ENCODE measurements around the gene SPI1. TPM values are rescaled to one million over a fixed set of nuclear protein-coding genes. Genes with fewer than 3 reads are reported as not detected.

SPI1 gene
- total and polyA plus RNA-seq, 2 donors = 21.1 to 40.0 TPM

DNA sequence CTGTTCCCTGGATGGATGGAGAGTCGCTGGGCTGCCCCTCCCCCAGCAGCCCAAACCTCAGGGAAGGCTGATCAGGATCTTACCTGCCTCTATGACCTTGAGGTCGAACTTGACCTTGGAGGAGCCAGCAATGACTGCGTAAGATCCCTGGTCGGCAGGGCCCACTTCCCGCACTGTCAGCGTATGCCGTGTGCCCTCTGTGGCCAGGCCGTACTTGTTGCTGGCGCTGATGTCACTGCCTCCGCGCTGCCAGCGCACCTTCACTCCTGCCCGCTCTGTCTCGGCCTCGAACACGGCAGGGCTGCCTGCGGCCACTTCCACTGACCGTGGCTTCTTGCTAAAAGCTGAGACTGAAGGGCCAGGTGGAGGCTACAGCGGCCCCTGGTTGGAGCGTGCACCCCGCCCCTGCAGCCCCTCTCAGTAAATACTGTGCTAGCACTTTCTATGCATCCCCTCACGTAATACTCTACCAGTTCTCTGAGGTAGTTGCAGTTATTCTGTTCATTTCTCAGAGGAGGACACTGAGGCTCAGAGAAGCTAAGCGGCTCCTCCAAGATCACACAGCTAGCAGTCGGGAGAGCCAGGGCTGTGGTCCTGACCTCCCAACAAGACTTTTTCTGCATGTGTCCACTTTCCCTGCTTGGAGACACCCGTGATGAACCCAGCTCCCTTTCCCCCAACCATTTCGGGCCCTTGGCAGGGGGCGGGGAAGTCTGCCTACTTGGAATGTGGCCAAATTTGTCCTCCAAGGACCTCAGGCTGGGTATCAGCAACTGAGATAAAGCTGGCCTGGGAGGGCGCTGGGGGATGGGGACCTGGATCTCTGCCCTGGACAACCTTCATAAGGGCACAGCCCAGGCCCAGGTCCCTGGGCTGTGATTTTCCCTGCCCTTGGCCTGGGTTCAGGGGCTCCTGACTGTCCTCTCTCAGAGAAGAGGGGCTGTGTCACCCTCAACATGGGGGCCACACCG is 26.9 kb downstream of the SPI1 start:
- H3K27ac ChIP-seq (ENCODE audit: low read depth in 1 of 2, low read length in 1 of 2) = no peak overlapping the region
- H3K27me3 ChIP-seq (ENCODE audit: control insufficient read depth in 2 of 2, insufficient read depth in 1 of 2, low read length in 1 of 2) = no peaks in the 10 kb centered on the region
- no peaks in the 10 kb centered on the region for H3K4me1 ChIP-seq (ENCODE audit: control insufficient read depth in 2 of 2, insufficient read depth in 2 of 2, low read length in 2 of 2)
- no peak overlapping the region for H3K4me3 ChIP-seq (ENCODE audit: low read length in 2 of 2)
- H3K36me3 ChIP-seq (ENCODE audit: control insufficient read depth in 2 of 2, insufficient read depth in 2 of 2, low read length in 1 of 2) = no peaks in the 10 kb centered on the region
- WGBS = 97% methylated on average over 29 of the region's 29 CpGs
- H3K9me3 ChIP-seq (ENCODE audit: control insufficient read depth in 2 of 2, insufficient read depth in 1 of 2, low read length in 1 of 2) = no peaks in the 10 kb centered on the region
- DNase-seq (ENCODE audit: low read depth in 6 of 9, low spot score in 9 of 9) = no peak

DNA sequence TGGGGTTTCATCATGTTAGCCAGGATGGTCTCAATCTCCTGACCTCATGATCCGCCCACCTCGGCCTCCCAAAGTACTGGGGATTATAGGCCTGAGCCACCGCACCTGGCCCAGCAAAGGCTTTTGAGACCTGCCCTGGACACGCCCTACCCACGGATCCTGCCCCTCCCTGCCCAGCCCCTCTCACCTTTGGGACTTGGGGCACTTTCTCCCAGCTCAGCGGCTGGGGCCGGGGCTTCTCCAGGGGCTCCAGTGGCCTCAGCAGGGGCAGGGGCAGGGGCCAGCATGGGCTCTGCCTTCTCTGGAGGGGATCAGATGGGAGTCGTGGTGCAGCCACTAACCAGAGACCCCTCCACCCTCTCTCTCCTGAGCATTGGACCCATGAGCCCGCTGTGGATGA is 28.0 kb downstream of the SPI1 start:
- WGBS = 95% methylated on average over 9 of the region's 9 CpGs
- Histone ChIP-seq H3K9me3 (ENCODE audit: control insufficient read depth in 2 of 2, insufficient read depth in 1 of 2, low read length in 1 of 2) (no peaks in the 10 kb centered on the region), H3K36me3 (ENCODE audit: control insufficient read depth in 2 of 2, insufficient read depth in 2 of 2, low read length in 1 of 2) (no peaks in the 10 kb centered on the region), H3K27ac (ENCODE audit: low read depth in 1 of 2, low read length in 1 of 2) (no peak overlapping the region), H3K4me1 (ENCODE audit: control insufficient read depth in 2 of 2, insufficient read depth in 2 of 2, low read length in 2 of 2) (no peaks in the 10 kb centered on the region), H3K4me3 (ENCODE audit: low read length in 2 of 2) (no peak overlapping the region), H3K27me3 (ENCODE audit: control insufficient read depth in 2 of 2, insufficient read depth in 1 of 2, low read length in 1 of 2) (no peaks in the 10 kb centered on the region)
- no peak for DNase-seq (ENCODE audit: low read depth in 6 of 9, low spot score in 9 of 9)

DNA sequence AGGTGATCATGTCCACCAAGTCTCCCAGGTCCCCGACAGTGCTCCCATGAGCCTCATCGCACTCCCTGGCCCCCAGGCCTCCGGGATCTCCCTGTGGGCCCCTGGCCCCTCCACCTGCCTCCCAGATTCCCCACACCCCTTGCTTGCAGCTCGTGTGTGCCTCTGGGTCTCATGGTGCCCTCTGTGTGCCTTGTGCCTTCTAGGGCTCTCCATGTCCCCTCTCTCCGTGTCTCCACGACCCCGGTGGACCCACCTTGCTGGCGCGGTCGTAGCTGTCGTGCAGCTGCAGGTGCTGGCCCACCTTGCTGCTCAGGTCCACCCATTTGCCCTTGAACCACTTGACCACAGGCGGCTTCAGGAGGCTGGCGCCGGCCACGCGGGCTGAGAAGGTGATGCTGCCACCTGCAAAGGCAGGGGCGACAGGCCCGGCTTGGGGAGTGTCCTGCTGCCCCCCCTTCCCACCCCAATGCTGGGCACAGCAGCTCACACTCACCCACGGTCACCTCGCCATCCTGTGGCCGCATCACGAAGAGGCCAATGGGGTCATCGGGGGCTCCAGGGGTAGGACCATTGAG is 28.7 kb downstream of the SPI1 start:
- Histone ChIP-seq H3K27ac (ENCODE audit: low read depth in 1 of 2, low read length in 1 of 2) (no peak overlapping the region), H3K4me3 (ENCODE audit: low read length in 2 of 2) (no peak overlapping the region), H3K36me3 (ENCODE audit: control insufficient read depth in 2 of 2, insufficient read depth in 2 of 2, low read length in 1 of 2) (no peaks in the 10 kb centered on the region), H3K9me3 (ENCODE audit: control insufficient read depth in 2 of 2, insufficient read depth in 1 of 2, low read length in 1 of 2) (no peaks in the 10 kb centered on the region), H3K27me3 (ENCODE audit: control insufficient read depth in 2 of 2, insufficient read depth in 1 of 2, low read length in 1 of 2) (no peaks in the 10 kb centered on the region), H3K4me1 (ENCODE audit: control insufficient read depth in 2 of 2, insufficient read depth in 2 of 2, low read length in 2 of 2) (no peaks in the 10 kb centered on the region)
- DNase-seq (ENCODE audit: low read depth in 6 of 9, low spot score in 9 of 9) = no peak
- WGBS = 98% methylated on average over 23 of the region's 23 CpGs

DNA sequence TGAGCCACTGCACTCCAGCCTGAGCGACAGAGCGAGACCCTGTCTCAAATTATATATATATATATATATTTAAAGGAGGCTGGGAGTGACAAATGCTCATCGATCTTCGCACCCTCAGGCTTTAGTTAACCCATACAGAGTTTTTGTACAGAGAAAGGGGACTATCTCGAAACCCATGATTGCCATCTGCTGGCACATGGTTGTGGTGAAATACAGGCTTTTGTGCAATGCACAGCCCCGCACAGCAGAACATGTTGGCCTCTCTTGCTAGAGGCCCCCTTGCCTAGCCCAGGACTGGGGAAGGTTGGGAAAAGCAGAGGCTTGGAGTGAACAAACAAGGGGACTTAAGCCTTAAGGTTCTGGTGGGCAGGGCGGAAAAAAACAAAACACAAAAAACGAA is 29.5 kb downstream of the SPI1 start:
- 88% methylated on average over 8 of the region's 8 CpGs for WGBS

DNA sequence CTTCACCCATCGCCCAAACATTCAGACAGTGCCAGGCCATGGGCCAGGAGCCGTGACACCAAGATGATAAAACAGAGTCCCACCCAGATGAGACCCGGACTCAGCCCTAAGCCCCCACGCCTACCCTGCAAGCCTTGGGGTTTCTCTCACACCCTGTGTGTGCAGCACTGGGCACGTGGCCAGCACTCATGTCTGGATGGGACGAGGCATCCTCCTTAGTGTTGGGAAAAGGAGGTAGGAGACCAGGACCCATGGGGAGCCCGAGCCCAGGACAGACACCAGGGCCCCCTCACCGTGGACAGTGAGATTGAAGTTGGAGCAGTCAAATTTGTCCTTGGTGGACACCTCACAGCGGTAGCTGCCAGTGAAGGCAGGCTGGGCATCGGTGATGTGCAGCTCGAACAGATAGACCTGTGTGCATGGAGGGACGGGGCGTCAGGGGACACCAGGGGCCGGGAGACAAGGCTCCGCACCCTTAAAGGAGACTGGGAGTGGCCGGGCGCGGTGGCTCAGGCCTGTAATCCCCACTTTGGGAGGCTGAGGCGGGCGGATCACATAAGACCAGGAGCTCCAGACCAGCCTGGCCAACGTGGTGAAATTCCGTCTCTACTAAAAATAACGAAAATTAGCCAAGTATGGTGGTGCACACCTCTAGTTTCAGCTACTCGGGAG is 30.1 kb downstream of the SPI1 start:
- Histone ChIP-seq H3K27me3 (ENCODE audit: control insufficient read depth in 2 of 2, insufficient read depth in 1 of 2, low read length in 1 of 2) (no peaks in the 10 kb centered on the region), H3K4me1 (ENCODE audit: control insufficient read depth in 2 of 2, insufficient read depth in 2 of 2, low read length in 2 of 2) (no peaks in the 10 kb centered on the region), H3K4me3 (ENCODE audit: low read length in 2 of 2) (no peak overlapping the region), H3K27ac (ENCODE audit: low read depth in 1 of 2, low read length in 1 of 2) (no peak overlapping the region), H3K36me3 (ENCODE audit: control insufficient read depth in 2 of 2, insufficient read depth in 2 of 2, low read length in 1 of 2) (no peaks in the 10 kb centered on the region), H3K9me3 (ENCODE audit: control insufficient read depth in 2 of 2, insufficient read depth in 1 of 2, low read length in 1 of 2) (no peaks in the 10 kb centered on the region)
- WGBS = 96% methylated on average over 24 of the region's 24 CpGs
- no peak for DNase-seq (ENCODE audit: low read depth in 6 of 9, low spot score in 9 of 9)

More for the DNA sequence above, 29.5 kb downstream of the SPI1 start:
- H3K4me3 ChIP-seq (ENCODE audit: low read length in 2 of 2) = no peak overlapping the region
- H3K4me1 ChIP-seq (ENCODE audit: control insufficient read depth in 2 of 2, insufficient read depth in 2 of 2, low read length in 2 of 2) = no peaks in the 10 kb centered on the region
- no peaks in the 10 kb centered on the region for H3K36me3 ChIP-seq (ENCODE audit: control insufficient read depth in 2 of 2, insufficient read depth in 2 of 2, low read length in 1 of 2)
- peak in 2 of 9 donors; percentile 21 to 35 for DNase-seq (ENCODE audit: low read depth in 6 of 9, low spot score in 9 of 9)
- no peaks in the 10 kb centered on the region for H3K27me3 ChIP-seq (ENCODE audit: control insufficient read depth in 2 of 2, insufficient read depth in 1 of 2, low read length in 1 of 2)
- H3K27ac ChIP-seq (ENCODE audit: low read depth in 1 of 2, low read length in 1 of 2) = no peak overlapping the region
- no peaks in the 10 kb centered on the region for H3K9me3 ChIP-seq (ENCODE audit: control insufficient read depth in 2 of 2, insufficient read depth in 1 of 2, low read length in 1 of 2)

DNA sequence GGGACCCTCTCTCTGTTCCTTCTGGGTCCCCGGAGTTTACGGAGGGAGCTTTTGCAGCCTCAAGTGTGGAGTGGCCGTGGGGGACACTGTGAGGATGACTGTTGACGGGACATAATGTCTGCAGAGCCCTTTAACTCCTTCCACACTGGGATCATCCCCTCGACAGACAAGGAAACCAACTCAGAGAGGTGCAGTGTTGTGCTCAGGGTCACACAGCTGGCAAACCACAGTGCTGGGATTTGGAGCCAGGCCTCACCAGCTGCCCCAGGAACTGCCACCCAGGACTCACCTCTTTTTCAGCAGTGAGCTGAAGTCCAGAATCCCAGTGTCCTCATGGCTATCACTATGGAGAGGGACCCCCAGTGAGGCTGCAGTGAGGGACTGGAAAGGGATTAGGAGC is 31.2 kb downstream of the SPI1 start:
- no peaks in the 10 kb centered on the region for H3K4me1 ChIP-seq (ENCODE audit: control insufficient read depth in 2 of 2, insufficient read depth in 2 of 2, low read length in 2 of 2)
- H3K4me3 ChIP-seq (ENCODE audit: low read length in 2 of 2) = no peak overlapping the region
- no peaks in the 10 kb centered on the region for H3K9me3 ChIP-seq (ENCODE audit: control insufficient read depth in 2 of 2, insufficient read depth in 1 of 2, low read length in 1 of 2)
- no peak overlapping the region for H3K27ac ChIP-seq (ENCODE audit: low read depth in 1 of 2, low read length in 1 of 2)
- no peak for DNase-seq (ENCODE audit: low read depth in 6 of 9, low spot score in 9 of 9)
- no peaks in the 10 kb centered on the region for H3K27me3 ChIP-seq (ENCODE audit: control insufficient read depth in 2 of 2, insufficient read depth in 1 of 2, low read length in 1 of 2)
- 94% methylated on average over 5 of the region's 5 CpGs for WGBS
- no peaks in the 10 kb centered on the region for H3K36me3 ChIP-seq (ENCODE audit: control insufficient read depth in 2 of 2, insufficient read depth in 2 of 2, low read length in 1 of 2)

DNA sequence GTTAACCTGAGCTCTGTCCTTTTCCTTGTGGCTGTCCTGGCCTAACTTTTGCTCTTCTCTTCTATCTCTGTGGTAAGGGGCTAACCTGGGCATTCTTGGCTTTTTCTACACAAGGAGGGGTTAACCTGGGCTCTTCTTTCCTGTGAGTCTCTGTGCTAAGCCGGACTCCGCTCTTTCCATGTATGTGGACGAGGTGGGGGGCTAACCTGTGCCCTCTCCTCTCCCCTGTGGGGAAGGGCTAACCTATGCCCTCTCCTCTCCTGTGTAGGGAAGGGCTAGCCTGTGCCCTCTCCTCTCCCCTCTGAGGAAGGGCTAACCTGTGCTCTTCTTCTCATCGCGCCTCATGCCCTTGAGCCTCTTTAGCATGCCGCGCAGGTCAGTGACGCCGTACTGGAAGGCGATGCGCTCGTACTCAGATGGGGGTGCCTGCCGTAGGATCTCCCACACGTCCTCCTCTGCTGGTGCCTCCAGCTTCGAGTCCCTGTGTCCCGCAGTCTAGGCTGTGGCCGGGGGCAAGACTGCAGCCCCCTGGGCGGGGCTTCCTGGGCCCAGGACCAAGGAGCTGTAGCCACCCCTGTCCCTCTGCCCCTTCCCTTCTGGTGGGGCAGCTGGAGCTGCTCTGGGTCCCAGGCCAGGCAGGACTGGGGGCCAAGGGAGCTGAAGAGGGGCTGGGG is 32.3 kb downstream of the SPI1 start:
- H3K4me1 ChIP-seq (ENCODE audit: control insufficient read depth in 2 of 2, insufficient read depth in 2 of 2, low read length in 2 of 2) = no peaks in the 10 kb centered on the region
- no peaks in the 10 kb centered on the region for H3K27me3 ChIP-seq (ENCODE audit: control insufficient read depth in 2 of 2, insufficient read depth in 1 of 2, low read length in 1 of 2)
- DNase-seq (ENCODE audit: low read depth in 6 of 9, low spot score in 9 of 9) = no peak
- 97% methylated on average over 18 of the region's 18 CpGs for WGBS
- H3K4me3 ChIP-seq (ENCODE audit: low read length in 2 of 2) = no peak overlapping the region
- H3K36me3 ChIP-seq (ENCODE audit: control insufficient read depth in 2 of 2, insufficient read depth in 2 of 2, low read length in 1 of 2) = no peaks in the 10 kb centered on the region
- no peak overlapping the region for H3K27ac ChIP-seq (ENCODE audit: low read depth in 1 of 2, low read length in 1 of 2)
- no peaks in the 10 kb centered on the region for H3K9me3 ChIP-seq (ENCODE audit: control insufficient read depth in 2 of 2, insufficient read depth in 1 of 2, low read length in 1 of 2)

DNA sequence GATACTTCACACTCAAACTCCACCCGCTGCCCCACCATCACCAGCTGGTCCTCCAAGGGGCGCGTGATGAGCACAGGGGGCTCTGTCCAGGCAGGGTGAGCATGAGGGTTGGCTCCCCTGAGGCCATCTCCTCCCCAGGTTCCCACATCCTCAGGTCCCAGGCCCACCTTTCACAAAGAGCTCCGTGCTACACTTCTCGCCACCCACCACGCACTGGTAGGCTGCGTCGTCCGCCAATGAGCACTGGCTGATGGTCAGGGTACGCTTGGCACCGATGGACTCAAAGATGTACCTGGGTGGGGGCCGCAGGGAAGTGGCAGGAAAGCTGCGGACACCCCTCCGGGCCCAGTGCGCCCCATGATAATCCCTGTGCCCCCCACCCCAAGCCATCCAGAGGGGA is 35.5 kb downstream of the SPI1 start:
- 97% methylated on average over 15 of the region's 15 CpGs for WGBS
- H3K27ac ChIP-seq (ENCODE audit: low read depth in 1 of 2, low read length in 1 of 2) = no peak overlapping the region
- H3K36me3 ChIP-seq (ENCODE audit: control insufficient read depth in 2 of 2, insufficient read depth in 2 of 2, low read length in 1 of 2) = no peaks in the 10 kb centered on the region
- no peak for DNase-seq (ENCODE audit: low read depth in 6 of 9, low spot score in 9 of 9)
- H3K9me3 ChIP-seq (ENCODE audit: control insufficient read depth in 2 of 2, insufficient read depth in 1 of 2, low read length in 1 of 2) = no peaks in the 10 kb centered on the region
- no peaks in the 10 kb centered on the region for H3K4me1 ChIP-seq (ENCODE audit: control insufficient read depth in 2 of 2, insufficient read depth in 2 of 2, low read length in 2 of 2)
- no peak overlapping the region for H3K4me3 ChIP-seq (ENCODE audit: low read length in 2 of 2)
- H3K27me3 ChIP-seq (ENCODE audit: control insufficient read depth in 2 of 2, insufficient read depth in 1 of 2, low read length in 1 of 2) = no peaks in the 10 kb centered on the region
